NB4 (cell line): ENCODE results near the gene THAP7.
"Not testable (repeated sequence)": the region's sequence is repeated elsewhere in the genome, so short reads cannot be mapped to it uniquely, and the experiment has no call there.

Experiments
- DNase-seq: peaks from one replicate; pipeline ENCODE4 v3.0.0; 2010; ENCODE audit warnings: low read depth
- H3K4me3 ChIP-seq: one replicate; pipeline ENCODE4 v1.5.1; 2011; ENCODE audit warnings: mild to moderate bottlenecking, low read depth, low read length, moderate library complexity
- MYC ChIP-seq: IDR thresholded peaks from 2 replicates; pipeline ENCODE4 v1.6.1; 2011; ENCODE audit warnings: low read depth, low read length
- POLR2A ChIP-seq: IDR thresholded peaks from 2 replicates; pipeline ENCODE4 v1.6.1; 2011; ENCODE audit warnings: mild to moderate bottlenecking; ENCODE audit not compliant: insufficient read length; ENCODE audit errors: extremely low read depth
- TF ChIP-seq, protein P1 (sequence below): IDR thresholded peaks from 2 replicates; pipeline ENCODE4 v1.6.1; 2011; ENCODE audit warnings: low read depth, low read length
- TF ChIP-seq, protein P2 (sequence below): IDR thresholded peaks from one replicate; pipeline ENCODE4 v1.5.1; 2012; ENCODE audit warnings: low read depth, low read length

THAP7 gene

DNA sequence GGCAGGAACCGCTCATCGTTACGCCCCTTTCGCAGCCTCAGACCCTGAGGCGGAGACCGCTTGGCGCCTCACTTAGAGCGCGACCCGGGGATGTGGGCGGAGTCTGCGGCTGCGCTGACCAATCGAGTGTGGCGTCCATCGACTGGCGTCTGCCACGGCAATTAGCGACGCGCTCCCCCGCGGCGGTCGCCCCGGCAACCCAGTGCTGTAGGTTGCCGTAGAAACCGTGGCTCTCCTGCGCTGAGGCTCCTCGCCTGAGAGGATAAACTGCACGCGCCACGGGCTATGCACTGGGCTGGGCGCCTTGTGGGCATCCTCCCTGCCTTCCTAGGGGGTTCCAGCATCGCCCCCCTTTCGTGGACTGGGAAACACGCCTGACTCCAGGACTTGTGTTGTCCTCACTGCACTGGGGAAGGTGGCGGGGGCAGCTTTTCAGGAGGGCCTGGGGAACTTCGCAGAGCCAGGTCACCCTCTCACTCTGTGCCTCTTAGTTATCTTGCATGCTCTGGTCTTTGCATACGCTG is 12.3 kb upstream of the THAP7 start:
- peak overlapping the region; percentile 38 for H3K4me3 ChIP-seq
- TF ChIP-seq MYC (no peak), POLR2A (no peak)
- TF ChIP-seq, protein P1, sequence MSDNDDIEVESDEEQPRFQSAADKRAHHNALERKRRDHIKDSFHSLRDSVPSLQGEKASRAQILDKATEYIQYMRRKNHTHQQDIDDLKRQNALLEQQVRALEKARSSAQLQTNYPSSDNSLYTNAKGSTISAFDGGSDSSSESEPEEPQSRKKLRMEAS = no peak
- TF ChIP-seq, protein P2, sequence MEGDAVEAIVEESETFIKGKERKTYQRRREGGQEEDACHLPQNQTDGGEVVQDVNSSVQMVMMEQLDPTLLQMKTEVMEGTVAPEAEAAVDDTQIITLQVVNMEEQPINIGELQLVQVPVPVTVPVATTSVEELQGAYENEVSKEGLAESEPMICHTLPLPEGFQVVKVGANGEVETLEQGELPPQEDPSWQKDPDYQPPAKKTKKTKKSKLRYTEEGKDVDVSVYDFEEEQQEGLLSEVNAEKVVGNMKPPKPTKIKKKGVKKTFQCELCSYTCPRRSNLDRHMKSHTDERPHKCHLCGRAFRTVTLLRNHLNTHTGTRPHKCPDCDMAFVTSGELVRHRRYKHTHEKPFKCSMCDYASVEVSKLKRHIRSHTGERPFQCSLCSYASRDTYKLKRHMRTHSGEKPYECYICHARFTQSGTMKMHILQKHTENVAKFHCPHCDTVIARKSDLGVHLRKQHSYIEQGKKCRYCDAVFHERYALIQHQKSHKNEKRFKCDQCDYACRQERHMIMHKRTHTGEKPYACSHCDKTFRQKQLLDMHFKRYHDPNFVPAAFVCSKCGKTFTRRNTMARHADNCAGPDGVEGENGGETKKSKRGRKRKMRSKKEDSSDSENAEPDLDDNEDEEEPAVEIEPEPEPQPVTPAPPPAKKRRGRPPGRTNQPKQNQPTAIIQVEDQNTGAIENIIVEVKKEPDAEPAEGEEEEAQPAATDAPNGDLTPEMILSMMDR = no peak
- DNase-seq = peak; percentile 95

DNA sequence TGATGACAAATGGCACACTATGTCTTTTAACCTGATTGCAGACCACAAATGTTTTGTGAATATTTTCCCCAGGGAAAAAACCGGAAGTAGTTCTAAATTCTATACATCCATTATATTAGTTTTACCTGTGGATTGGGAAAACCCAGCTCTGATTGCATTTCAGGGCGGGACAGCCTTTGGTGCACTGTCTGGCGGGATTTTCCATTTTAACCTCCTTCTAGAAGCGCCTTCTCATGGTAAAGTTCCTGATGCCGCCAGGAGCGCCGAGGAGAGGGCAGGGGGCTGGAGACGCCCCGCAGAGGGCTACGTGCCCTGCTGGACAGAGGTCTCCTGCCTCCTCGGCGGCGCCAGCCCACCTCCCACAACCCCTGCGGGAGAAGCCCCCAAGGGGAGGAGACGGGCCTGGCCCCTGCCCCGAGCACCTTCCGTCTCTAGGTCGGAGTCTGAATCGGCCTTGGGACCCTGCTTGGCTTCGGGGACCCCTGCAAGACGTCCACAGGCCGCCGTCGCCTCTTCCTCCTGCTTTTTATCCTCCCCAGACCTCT is 11.8 kb upstream of the THAP7 start:
- TF ChIP-seq POLR2A (no peak), MYC (no peak)
- TF ChIP-seq, protein P2 = no peak
- TF ChIP-seq, protein P1 = no peak
- H3K4me3 ChIP-seq = peak overlapping the region; percentile 38
- DNase-seq = no peak

DNA sequence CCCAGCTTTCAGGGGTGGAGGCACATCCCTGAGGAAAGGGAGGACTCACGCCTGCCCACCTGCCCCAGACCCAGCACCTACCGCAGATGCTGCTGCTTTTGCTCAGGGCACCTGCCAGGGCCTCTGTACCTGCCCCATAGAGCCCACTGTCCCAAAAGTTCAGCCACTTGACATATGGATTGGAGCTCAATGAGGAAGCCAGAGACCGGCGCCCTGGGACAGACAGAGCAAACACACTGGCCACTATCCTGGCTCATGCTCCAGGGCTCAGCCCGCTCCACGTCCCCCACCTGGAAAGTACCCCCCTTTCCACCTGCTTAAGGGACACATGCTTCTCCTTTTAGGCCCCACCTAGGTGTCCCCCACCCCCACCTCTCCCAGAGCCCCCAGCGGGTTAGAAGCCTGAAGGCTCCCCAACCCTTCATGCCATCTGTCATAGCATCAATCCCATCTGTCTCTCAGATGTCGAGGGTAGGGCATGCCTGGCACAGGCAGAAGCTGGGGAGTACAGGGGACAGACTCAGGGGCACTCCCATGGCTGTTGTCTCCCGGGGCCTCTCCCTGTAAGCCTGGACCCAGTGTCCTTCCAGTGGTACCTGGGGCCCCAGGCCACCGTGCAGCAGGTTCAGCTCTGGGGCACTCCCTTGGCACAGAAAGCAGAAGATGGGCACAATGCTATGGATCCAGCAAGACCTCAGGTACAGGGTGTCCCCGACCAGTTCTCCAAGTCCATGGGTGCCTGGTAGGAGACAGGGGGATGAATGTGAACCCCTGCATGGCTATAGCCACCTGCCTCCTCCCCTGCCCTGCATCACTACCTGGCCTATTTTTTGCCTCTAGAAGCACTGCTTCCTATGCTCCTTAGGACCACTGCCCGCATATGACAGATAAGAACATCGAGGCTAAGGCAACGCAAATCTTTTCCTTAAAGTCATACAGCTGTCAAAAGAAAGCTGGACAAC is 10.8 kb upstream of the THAP7 start:
- TF ChIP-seq, protein P1 = no peak
- TF ChIP-seq, protein P2 = no peak
- H3K4me3 ChIP-seq = no peak overlapping the region
- no peak for DNase-seq

DNA sequence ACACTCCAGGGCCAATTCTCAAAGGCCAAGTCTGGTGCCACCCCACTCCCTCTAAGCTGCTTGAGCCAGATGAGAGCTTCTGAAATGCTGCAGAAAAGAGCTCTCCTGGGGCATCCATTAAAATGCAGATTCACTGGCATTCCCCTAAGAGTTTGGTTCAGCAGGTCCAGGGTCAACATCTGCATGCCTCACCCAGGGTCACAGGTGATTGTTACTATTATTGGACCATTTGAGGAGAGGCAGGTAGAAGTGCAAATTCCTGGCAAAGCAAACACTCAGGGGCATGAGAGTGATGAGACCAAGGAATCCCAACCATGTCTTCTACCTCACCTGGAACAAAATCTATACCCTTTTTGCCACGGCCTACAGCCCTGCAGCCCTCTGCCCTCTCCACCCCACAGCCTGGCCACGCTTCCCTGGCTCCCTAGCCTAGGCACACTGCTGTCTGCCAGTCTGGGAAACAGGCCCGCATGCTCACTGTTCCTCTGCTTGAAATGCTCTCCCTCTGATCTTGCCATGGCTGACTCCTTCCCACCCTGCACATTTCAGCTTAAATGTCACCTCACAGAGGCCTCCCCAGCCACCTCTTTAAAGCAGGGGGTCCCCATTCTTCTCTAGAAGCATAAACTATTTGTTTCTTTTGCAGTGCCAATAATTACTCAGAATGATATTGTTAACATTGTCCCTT is 8.7 kb upstream of the THAP7 start:
- no peak for TF ChIP-seq MYC
- TF ChIP-seq, protein P1 = no peak
- TF ChIP-seq, protein P2 = no peak
- TF ChIP-seq POLR2A = no peak
- DNase-seq = no peak
- H3K4me3 ChIP-seq = no peak overlapping the region

DNA sequence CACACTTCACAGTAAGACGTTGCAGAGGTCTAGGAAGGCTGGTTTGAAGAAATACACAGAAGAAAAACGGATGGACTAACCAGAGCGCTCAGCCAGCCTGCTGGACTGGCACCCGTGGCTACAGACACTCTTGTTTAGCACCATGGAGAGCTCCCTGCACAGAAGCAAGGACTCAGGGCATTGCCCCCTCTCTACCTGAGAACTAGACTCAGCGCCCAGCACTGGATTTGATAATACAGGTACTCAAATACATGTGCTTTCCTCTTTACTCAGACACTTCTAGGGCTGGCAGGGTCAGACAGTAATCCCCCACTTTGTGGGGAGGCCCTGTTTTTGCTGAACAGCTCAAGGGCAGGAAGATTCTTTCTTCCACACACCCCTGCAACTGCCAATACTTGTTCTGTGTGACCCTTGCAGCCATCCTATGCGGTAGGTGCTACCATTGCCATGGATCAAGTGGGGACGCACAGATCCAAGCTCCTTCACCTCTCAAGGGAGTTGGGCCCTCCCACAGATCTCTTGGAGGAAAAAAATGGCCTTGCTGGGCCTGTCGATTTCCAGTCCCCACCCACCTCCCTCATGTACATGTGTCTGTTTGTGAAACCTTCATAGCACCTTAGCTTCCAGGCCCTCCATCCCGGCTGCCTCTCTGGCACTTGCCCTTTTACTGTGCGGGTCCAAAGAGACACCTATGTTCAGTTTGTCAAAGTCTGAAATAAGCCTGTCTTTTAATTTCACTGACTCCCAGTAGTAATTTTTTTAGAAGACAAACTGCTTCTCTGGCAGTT is 7.9 kb upstream of the THAP7 start:
- no peak overlapping the region for H3K4me3 ChIP-seq
- peak; percentile 77 for DNase-seq
- TF ChIP-seq POLR2A (no peak), MYC (no peak)
- TF ChIP-seq, protein P1 = no peak; the same call in 1 of the 2 replicates
- TF ChIP-seq, protein P2 = no peak

DNA sequence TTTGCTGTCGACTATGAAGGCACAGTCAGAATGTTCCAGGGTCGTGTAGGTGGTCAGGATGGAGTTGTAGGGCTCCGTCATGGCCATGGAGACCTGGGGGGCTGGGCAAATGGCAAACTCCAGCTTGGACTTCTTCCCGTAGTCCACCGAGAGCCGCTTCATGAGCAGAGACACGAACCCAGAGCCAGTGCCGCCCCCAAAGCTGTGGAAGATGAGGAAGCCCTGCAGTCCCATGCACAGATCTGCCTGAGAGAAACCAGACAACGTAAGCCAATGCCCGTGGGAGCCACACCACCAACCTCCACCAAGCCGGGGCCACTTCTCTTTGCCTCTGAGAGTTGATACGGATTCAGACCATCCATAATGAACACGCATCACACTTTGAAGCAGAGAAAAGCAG is 7.3 kb upstream of the THAP7 start:
- H3K4me3 ChIP-seq, DNase-seq: not testable (repeated sequence)
